G401.6 (cell line): Measurements from ENCODE around the gene RAMP1.
"Not testable (repeated sequence)": the region's sequence is repeated elsewhere in the genome, so short reads cannot be mapped to it uniquely, and the experiment has no call there.

Experiments used
- FAIRE-seq: peaks from 2 replicates; lab custom pipeline; 2012; peaks lifted over from hg19 to GRCh38; lab: Jason Lieb, UNC

RAMP1 gene

GRCh38 chr2:237917696-237918374 lies 58.4 kb downstream of the RAMP1 start:
- FAIRE-seq, result no peak

DNA sequence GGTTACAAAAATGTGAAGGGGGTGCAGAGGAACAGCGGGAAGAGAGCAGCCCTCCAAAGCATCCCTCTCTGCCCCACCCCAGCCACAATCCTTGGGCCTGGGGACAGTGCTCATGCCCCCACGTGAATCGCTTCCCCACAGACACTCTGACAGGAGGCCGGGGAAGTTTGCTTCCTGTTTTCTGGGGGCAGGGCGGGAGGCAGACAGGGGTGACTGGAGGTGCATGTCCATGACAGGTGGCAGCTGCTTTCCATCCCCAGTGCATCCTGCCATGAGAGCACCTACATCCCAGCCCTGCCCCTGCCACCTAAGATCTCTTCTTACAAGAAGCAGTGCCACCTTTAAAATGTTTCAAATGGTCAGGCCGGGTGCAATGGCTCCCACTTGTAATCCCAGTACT lies 60.2 kb downstream of the RAMP1 start:
- no peak for FAIRE-seq

DNA sequence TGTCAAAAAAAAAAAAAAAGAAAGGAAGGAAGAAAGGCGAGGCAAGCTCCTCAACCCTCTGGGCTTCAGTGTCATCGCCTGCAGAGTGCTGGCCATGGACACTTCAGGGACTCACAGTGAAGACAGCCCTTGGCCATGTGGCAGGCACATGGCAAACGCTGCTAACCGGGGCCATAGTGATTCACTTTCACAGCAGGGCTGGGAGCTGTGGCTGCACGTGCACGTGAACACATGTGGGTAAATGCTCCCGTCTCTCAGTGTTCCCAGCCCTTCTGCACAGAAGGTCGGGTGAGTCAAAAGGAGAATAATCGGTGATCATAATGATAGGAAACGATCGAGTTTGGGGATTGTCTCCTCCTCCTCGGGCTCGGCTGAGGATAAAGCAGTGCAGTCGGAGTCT lies 61.2 kb downstream of the RAMP1 start:
- FAIRE-seq, result no peak

DNA sequence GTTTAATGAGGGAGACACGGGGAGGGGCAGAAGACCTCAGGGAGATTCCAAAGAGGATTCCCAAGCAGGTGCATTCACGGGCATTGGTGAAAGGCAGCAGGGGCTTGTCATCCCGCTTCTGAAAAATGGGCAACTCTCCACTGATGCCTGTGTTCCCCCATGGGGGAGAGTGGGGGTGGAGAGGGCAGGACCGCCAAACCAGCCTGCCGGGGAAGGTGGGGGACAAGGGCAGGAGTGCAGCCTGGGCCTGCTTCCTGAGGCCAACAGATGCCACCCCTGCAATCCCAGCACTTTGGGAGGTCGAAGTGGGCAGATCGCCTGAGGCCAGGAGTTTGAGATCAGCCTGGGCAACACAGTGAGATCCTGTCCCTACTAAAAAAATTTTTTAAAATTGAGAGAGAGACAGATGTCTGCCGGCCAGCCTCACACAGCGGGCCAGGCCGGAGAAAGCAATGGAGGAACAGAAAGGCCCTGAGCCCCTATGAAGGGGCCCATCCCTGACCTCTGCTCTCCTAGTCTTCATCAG lies 62.6 kb downstream of the RAMP1 start:
- FAIRE-seq, result no peak

DNA sequence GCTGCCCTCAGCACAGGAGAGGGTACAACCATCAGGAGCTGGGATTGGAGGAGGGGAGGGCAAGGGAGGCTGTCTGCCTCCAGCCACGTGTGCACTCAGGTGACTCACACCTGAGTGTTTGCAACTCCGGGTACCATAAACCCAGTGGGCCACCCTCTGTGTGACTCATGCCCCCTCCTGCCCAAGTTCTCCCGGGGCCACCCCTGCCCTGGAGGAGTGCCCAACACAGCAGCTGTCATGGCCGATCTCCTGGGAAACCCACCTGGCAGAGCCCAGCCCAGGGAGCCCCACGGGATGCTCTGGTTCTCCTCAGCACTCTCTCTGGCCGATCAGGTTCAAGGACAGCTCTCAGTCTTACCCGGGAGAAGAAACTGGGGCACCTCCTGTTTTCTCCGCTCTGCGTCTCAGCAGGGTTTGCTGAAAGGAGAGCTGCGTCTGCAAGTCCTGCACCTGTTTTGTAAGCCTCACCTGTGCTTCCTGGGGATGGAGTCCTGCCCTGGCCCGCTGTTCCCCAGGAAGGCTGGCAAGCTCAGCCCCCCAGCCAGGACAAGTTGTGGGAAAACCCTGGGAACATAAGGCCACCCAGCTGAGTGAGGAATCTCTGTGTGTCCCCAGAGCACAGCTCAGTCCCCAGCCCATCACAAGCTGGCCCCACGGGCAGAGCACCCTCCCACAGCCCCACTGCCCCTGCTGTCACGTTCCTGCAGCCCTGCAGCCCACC lies 63.4 kb downstream of the RAMP1 start:
- FAIRE-seq, result no peak

DNA sequence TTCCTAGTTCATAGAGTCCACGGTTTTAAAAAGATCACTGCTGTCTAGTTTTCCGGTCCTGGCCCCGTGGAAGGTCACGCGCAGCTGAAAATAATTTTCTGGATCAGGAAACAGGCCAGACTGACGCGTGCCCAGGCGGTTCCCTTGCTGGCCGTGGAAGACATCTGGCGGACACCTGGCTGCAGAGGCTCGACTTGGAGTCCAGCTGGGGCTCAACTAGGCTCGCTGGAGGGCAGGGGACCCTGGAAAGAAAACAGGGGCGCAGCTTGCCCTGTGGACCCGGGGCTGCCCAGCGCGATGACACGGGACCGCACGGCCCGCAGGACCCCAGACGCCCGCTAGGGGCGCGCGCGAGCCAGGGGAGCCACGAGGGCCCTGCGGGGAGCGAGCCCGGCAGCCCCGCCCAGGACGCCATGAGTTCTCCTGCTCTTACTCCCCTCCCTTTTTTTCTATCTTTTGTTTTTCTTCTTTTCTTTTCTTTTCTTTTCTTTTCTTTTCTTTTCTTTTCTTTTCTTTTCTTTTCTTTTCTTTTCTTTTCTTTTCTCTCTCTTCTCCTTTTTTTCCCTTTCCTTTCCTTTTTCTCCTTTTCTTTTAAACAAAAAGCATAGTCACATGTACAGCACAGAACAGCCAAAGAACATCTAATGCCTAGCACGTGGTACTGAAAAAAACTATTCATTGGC lies 64.2 kb downstream of the RAMP1 start:
- no peak for FAIRE-seq

GRCh38 chr2:237924164-237924534 lies 64.7 kb downstream of the RAMP1 start:
- no peak for FAIRE-seq

DNA sequence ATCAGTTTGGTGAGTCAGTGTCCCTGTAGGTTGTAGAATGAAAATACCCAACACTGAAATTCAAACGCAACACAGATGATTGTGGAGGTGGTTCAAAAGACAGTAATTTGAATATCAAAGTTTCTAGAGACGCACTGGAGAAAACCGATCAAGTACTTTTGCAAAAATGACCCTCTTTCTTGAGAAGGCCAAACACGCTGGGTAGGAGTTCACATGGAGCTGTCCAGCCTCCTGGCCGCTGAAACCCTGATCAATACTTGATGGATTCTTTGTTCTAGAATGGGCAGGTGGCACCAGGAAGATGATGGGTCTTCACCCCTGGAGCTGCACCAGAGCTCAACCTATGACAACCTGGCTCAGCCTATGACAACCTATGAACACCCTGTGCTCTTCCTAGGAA lies 67.7 kb downstream of the RAMP1 start:
- no peak for FAIRE-seq

GRCh38 chr2:237927986-237928385 lies 68.6 kb downstream of the RAMP1 start:
- FAIRE-seq, result no peak

DNA sequence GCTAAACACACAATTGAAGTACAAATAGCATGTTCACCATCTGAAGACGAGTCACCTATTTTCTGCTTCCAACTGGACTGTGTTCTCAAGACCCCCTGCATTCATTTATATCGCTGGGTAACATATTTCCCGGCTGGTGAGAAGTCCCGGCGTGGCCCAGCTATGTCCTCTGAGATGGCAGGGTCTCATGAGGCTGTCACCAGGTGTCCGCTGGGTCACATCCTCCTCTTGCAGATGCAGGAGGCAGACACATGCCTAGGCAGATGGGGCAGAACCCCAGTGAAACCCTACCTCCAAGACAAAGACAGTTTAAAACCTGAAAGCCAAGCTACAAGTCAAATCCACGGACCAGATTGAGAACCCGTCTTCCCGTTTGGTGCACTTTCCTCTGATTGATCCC lies 70.6 kb downstream of the RAMP1 start:
- no peak for FAIRE-seq

GRCh38 chr2:237931205-237931721 lies 71.8 kb downstream of the RAMP1 start:
- no peak for FAIRE-seq

DNA sequence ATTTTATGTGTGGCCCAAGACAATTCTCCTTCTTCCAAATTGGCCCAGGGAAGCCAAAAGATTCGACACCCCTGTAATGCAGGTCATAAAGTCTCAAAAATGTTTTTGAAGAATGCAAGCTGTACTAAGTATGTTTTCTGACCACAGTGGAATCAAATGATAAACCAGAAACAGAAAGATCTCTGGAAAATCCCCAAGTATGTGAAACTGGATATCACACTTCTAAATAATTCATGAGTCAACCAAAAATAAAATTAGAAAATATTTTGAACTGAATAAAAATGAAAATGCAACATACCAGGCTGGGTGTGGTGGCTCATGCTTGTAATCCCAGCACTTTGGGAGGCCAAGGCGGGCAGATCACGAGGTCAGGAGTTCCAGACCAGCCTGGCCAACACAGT lies 73.3 kb downstream of the RAMP1 start:
- no peak for FAIRE-seq

GRCh38 chr2:237934186-237934585 lies 74.8 kb downstream of the RAMP1 start:
- FAIRE-seq, result no peak

- FAIRE-seq, result no peak
Measured at GRCh38 chr2:237935740-237936452, 76.5 kb downstream of the RAMP1 start.

- no peak for FAIRE-seq
Measured at GRCh38 chr2:237939251-237939650, 79.8 kb downstream of the RAMP1 start.

DNA sequence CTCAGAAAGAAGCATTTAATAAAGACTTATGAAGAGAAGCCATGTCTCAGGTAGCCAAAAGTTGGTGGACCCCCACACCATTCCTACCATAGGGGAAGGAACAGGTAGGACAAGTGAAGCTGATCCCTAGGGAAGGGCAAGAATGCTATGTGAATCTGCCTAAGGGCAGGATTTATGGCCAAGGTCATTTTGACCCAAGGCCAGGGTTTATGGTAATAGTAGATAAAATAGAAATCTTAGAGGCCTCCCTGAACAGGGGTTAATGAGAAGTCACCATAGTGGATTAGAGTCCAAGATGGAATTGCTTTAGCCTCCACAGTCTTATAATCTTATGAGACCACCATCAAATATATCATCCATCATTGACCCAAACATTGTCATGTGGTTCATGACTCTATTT lies 81.4 kb downstream of the RAMP1 start:
- FAIRE-seq, result no peak

GRCh38 chr2:237941239-237941638 lies 81.8 kb downstream of the RAMP1 start:
- FAIRE-seq, result no peak

GRCh38 chr2:237942513-237942899 lies 83.1 kb downstream of the RAMP1 start:
- FAIRE-seq, result no peak

DNA sequence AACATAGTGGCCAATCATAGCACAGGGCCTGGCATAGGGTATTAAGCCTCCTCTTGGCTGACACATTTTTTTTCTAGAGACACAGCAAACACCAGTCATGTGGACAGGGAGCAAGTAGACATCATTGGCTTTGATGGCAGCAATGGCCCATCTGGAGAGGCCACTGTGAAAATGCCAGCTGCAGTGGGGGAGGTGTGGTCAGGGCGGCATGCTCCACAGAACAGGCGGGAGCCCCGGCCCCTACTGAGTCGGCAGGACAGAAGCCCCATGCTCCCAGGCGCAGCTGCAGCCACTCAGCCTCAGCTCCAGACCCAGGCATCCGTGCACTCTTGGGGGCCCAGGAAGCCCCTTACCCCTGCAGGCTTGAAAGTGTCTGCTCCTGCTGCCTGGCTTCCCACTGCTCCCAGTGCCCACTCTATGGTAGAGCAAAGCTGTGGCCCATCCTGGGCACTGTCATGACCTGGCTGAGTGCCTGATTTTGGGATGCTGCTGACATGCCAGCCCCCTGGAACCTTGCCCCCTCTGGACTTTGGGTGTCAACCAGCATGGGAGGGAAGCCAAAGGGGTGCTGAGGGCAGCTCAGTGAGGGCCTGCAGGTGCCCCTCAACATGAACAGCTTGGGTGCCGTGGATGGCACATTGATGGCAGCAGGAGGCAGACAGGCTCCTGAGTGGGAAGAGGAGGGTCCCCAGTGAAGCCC lies 84.1 kb downstream of the RAMP1 start:
- no peak for FAIRE-seq

GRCh38 chr2:237944302-237944701 lies 84.9 kb downstream of the RAMP1 start:
- no peak for FAIRE-seq

DNA sequence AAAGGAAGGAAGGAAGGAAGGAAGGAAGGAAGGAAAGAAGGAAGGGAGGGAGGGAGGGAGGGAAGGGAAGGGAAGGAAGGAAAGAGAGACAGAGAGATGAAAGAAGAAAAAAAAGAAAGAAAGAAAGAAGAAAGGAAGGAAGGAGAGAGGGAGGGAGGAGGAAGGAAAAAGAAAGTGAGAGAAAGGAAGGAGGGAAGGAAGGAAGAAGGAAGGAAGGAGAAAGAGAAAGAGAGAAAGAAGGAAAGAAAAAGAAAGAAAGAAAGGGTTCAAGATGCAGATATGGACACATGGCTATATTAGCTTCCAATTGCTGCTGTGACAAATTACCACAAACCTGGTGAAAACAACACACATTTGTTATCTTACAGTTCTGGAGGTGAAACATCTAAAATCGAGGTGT lies 87.0 kb downstream of the RAMP1 start:
- no peak for FAIRE-seq

- FAIRE-seq, result not testable (repeated sequence)
Measured at GRCh38 chr2:237951354-237951753, 91.9 kb downstream of the RAMP1 start.
